ENCODE results near the gene ACTL7B. TPM values are rescaled to one million over a fixed set of nuclear protein-coding genes. Genes with fewer than 3 reads are reported as not detected.

Gene ACTL7B
- total RNA-seq, 1 donor from 2014 or later: not detected

GRCh38 chr9:108869092-108869725 is 13.4 kb upstream of the ACTL7B start:
- Histone ChIP-seq H3K9me3 (ENCODE audit: control insufficient read depth in 3 of 3, low read length in 3 of 3) (no peaks in the 10 kb centered on the region), H3K9ac (ENCODE audit: low read depth in 1 of 3, low read length in 3 of 3) (no peak overlapping the region), H3K27me3 (ENCODE audit: control insufficient read depth in 3 of 3, insufficient read depth in 3 of 3, low read length in 3 of 3) (no peaks in the 10 kb centered on the region), H3K27ac (ENCODE audit: low read depth, low read length) (no peak overlapping the region), H3K4me3 (ENCODE audit: low read length in 3 of 3) (no peak overlapping the region), H3K4me1 (ENCODE audit: control insufficient read depth in 3 of 3, insufficient read depth in 3 of 3, low read length in 3 of 3) (no peaks in the 10 kb centered on the region), H3K36me3 (ENCODE audit: control insufficient read depth in 3 of 3, insufficient read depth in 3 of 3, low read length in 3 of 3) (peaks cover 6 to 31% (median 30%) of the 10 kb centered on the region in 3 donors)

GRCh38 chr9:108867829-108868228 is 12.0 kb upstream of the ACTL7B start:
- no peaks in the 10 kb centered on the region for H3K4me1 ChIP-seq (ENCODE audit: control insufficient read depth in 3 of 3, insufficient read depth in 3 of 3, low read length in 3 of 3)
- H3K36me3 ChIP-seq (ENCODE audit: control insufficient read depth in 3 of 3, insufficient read depth in 3 of 3, low read length in 3 of 3): peaks cover 3 to 27% (median 22%) of the 10 kb centered on the region in 3 donors

GRCh38 chr9:108867116-108867515 is 11.3 kb upstream of the ACTL7B start:
- Histone ChIP-seq H3K9me3 (ENCODE audit: control insufficient read depth in 3 of 3, low read length in 3 of 3) (no peaks in the 10 kb centered on the region), H3K4me3 (ENCODE audit: low read length in 3 of 3) (no peak overlapping the region), H3K9ac (ENCODE audit: low read depth in 1 of 3, low read length in 3 of 3) (no peak overlapping the region), H3K4me1 (ENCODE audit: control insufficient read depth in 3 of 3, insufficient read depth in 3 of 3, low read length in 3 of 3) (no peaks in the 10 kb centered on the region), H3K27me3 (ENCODE audit: control insufficient read depth in 3 of 3, insufficient read depth in 3 of 3, low read length in 3 of 3) (no peaks in the 10 kb centered on the region), H3K27ac (ENCODE audit: low read depth, low read length) (no peak overlapping the region), H3K36me3 (ENCODE audit: control insufficient read depth in 3 of 3, insufficient read depth in 3 of 3, low read length in 3 of 3) (peaks cover 3 to 26% (median 22%) of the 10 kb centered on the region in 3 donors)

More at GRCh38 chr9:108867829-108868228, 12.0 kb upstream of the ACTL7B start:
- H3K9ac ChIP-seq (ENCODE audit: low read depth in 1 of 3, low read length in 3 of 3): no peak overlapping the region
- H3K9me3 ChIP-seq (ENCODE audit: control insufficient read depth in 3 of 3, low read length in 3 of 3): no peaks in the 10 kb centered on the region
- H3K27me3 ChIP-seq (ENCODE audit: control insufficient read depth in 3 of 3, insufficient read depth in 3 of 3, low read length in 3 of 3): no peaks in the 10 kb centered on the region
- H3K4me3 ChIP-seq (ENCODE audit: low read length in 3 of 3): no peak overlapping the region
- H3K27ac ChIP-seq (ENCODE audit: low read depth, low read length): no peak overlapping the region

- Histone ChIP-seq H3K9me3 (ENCODE audit: control insufficient read depth in 3 of 3, low read length in 3 of 3) (no peaks in the 10 kb centered on the region), H3K4me1 (ENCODE audit: control insufficient read depth in 3 of 3, insufficient read depth in 3 of 3, low read length in 3 of 3) (no peaks in the 10 kb centered on the region), H3K36me3 (ENCODE audit: control insufficient read depth in 3 of 3, insufficient read depth in 3 of 3, low read length in 3 of 3) (peaks cover 3 to 17% (median 12%) of the 10 kb centered on the region in 3 donors), H3K9ac (ENCODE audit: low read depth in 1 of 3, low read length in 3 of 3) (no peak overlapping the region), H3K27me3 (ENCODE audit: control insufficient read depth in 3 of 3, insufficient read depth in 3 of 3, low read length in 3 of 3) (no peaks in the 10 kb centered on the region), H3K27ac (ENCODE audit: low read depth, low read length) (no peak overlapping the region), H3K4me3 (ENCODE audit: low read length in 3 of 3) (no peak overlapping the region)
Measured at GRCh38 chr9:108866001-108866420, 10.2 kb upstream of the ACTL7B start.

- no peaks in the 10 kb centered on the region for H3K9me3 ChIP-seq (ENCODE audit: control insufficient read depth in 3 of 3, low read length in 3 of 3)
- no peaks in the 10 kb centered on the region for H3K27me3 ChIP-seq (ENCODE audit: control insufficient read depth in 3 of 3, insufficient read depth in 3 of 3, low read length in 3 of 3)
- H3K4me1 ChIP-seq (ENCODE audit: control insufficient read depth in 3 of 3, insufficient read depth in 3 of 3, low read length in 3 of 3): no peaks in the 10 kb centered on the region
- peaks cover 3 to 13% (median 12%) of the 10 kb centered on the region in 3 donors for H3K36me3 ChIP-seq (ENCODE audit: control insufficient read depth in 3 of 3, insufficient read depth in 3 of 3, low read length in 3 of 3)
- H3K27ac ChIP-seq (ENCODE audit: low read depth, low read length): no peak overlapping the region
- H3K9ac ChIP-seq (ENCODE audit: low read depth in 1 of 3, low read length in 3 of 3): no peak overlapping the region
- no peak overlapping the region for H3K4me3 ChIP-seq (ENCODE audit: low read length in 3 of 3)
Measured at GRCh38 chr9:108865037-108865436, 9.3 kb upstream of the ACTL7B start.

- Histone ChIP-seq H3K4me1 (ENCODE audit: control insufficient read depth in 3 of 3, insufficient read depth in 3 of 3, low read length in 3 of 3) (no peaks in the 10 kb centered on the region), H3K9me3 (ENCODE audit: control insufficient read depth in 3 of 3, low read length in 3 of 3) (no peaks in the 10 kb centered on the region), H3K27ac (ENCODE audit: low read depth, low read length) (no peak overlapping the region), H3K9ac (ENCODE audit: low read depth in 1 of 3, low read length in 3 of 3) (no peak overlapping the region), H3K4me3 (ENCODE audit: low read length in 3 of 3) (no peak overlapping the region), H3K27me3 (ENCODE audit: control insufficient read depth in 3 of 3, insufficient read depth in 3 of 3, low read length in 3 of 3) (no peaks in the 10 kb centered on the region), H3K36me3 (ENCODE audit: control insufficient read depth in 3 of 3, insufficient read depth in 3 of 3, low read length in 3 of 3) (peaks cover 3 to 12% (median 11%) of the 10 kb centered on the region in 3 donors)
Measured at GRCh38 chr9:108864446-108864845, 8.7 kb upstream of the ACTL7B start.

- Histone ChIP-seq H3K4me3 (ENCODE audit: low read length in 3 of 3) (no peak overlapping the region), H3K4me1 (ENCODE audit: control insufficient read depth in 3 of 3, insufficient read depth in 3 of 3, low read length in 3 of 3) (no peaks in the 10 kb centered on the region), H3K36me3 (ENCODE audit: control insufficient read depth in 3 of 3, insufficient read depth in 3 of 3, low read length in 3 of 3) (peaks cover 1 to 7% (median 7%) of the 10 kb centered on the region in 3 donors), H3K9me3 (ENCODE audit: control insufficient read depth in 3 of 3, low read length in 3 of 3) (no peaks in the 10 kb centered on the region), H3K27me3 (ENCODE audit: control insufficient read depth in 3 of 3, insufficient read depth in 3 of 3, low read length in 3 of 3) (no peaks in the 10 kb centered on the region), H3K9ac (ENCODE audit: low read depth in 1 of 3, low read length in 3 of 3) (no peak overlapping the region), H3K27ac (ENCODE audit: low read depth, low read length) (no peak overlapping the region)
Measured at GRCh38 chr9:108863891-108864290, 8.1 kb upstream of the ACTL7B start.

- Histone ChIP-seq H3K4me3 (ENCODE audit: low read length in 3 of 3) (no peak within 1 kb of the TSS), H3K4me1 (ENCODE audit: control insufficient read depth in 3 of 3, insufficient read depth in 3 of 3, low read length in 3 of 3) (no peaks in the 10 kb centered on the region), H3K36me3 (ENCODE audit: control insufficient read depth in 3 of 3, insufficient read depth in 3 of 3, low read length in 3 of 3) (peaks cover 0 to 1% (median 0%) of the 10 kb centered on the region in 3 donors), H3K9me3 (ENCODE audit: control insufficient read depth in 3 of 3, low read length in 3 of 3) (no peaks in the 10 kb centered on the region), H3K27ac (ENCODE audit: low read depth, low read length) (no peak within 1 kb of the TSS), H3K9ac (ENCODE audit: low read depth in 1 of 3, low read length in 3 of 3) (no peak within 1 kb of the TSS), H3K27me3 (ENCODE audit: control insufficient read depth in 3 of 3, insufficient read depth in 3 of 3, low read length in 3 of 3) (no peaks in the 10 kb centered on the region)
Measured at GRCh38 chr9:108861997-108862396, 6.2 kb upstream of the ACTL7B start, which contains the start of gene ACTL7A. Gene ACTL7A, plus strand, starts transcription at chr9:108862266. Its CDS starts 57 bp downstream, at chr9:108862323.

- H3K36me3 ChIP-seq (ENCODE audit: control insufficient read depth in 3 of 3, insufficient read depth in 3 of 3, low read length in 3 of 3): no peaks in the 10 kb centered on the region
- H3K4me1 ChIP-seq (ENCODE audit: control insufficient read depth in 3 of 3, insufficient read depth in 3 of 3, low read length in 3 of 3): no peaks in the 10 kb centered on the region
- H3K4me3 ChIP-seq (ENCODE audit: low read length in 3 of 3): no peak overlapping the region
- no peaks in the 10 kb centered on the region for H3K27me3 ChIP-seq (ENCODE audit: control insufficient read depth in 3 of 3, insufficient read depth in 3 of 3, low read length in 3 of 3)
- H3K9me3 ChIP-seq (ENCODE audit: control insufficient read depth in 3 of 3, low read length in 3 of 3): no peaks in the 10 kb centered on the region
- no peak overlapping the region for H3K9ac ChIP-seq (ENCODE audit: low read depth in 1 of 3, low read length in 3 of 3)
- no peak overlapping the region for H3K27ac ChIP-seq (ENCODE audit: low read depth, low read length)
Measured at GRCh38 chr9:108861464-108861863, 5.7 kb upstream of the ACTL7B start.

- no peak overlapping the region for H3K4me3 ChIP-seq (ENCODE audit: low read length in 3 of 3)
- no peaks in the 10 kb centered on the region for H3K9me3 ChIP-seq (ENCODE audit: control insufficient read depth in 3 of 3, low read length in 3 of 3)
- no peak overlapping the region for H3K9ac ChIP-seq (ENCODE audit: low read depth in 1 of 3, low read length in 3 of 3)
- no peaks in the 10 kb centered on the region for H3K36me3 ChIP-seq (ENCODE audit: control insufficient read depth in 3 of 3, insufficient read depth in 3 of 3, low read length in 3 of 3)
- peaks cover 0 to 2% (median 0%) of the 10 kb centered on the region in 3 donors for H3K27me3 ChIP-seq (ENCODE audit: control insufficient read depth in 3 of 3, insufficient read depth in 3 of 3, low read length in 3 of 3)
- H3K27ac ChIP-seq (ENCODE audit: low read depth, low read length): no peak overlapping the region
- H3K4me1 ChIP-seq (ENCODE audit: control insufficient read depth in 3 of 3, insufficient read depth in 3 of 3, low read length in 3 of 3): no peaks in the 10 kb centered on the region
Measured at GRCh38 chr9:108860764-108861163, 5.0 kb upstream of the ACTL7B start.
